GM19438 (cell line): ENCODE results near the gene MYLK3.

Source experiments
- ATAC-seq: cut with Tn5 transposase; IDR thresholded peaks from one replicate; pipeline ENCODE4 v1.9.1; 2021; ENCODE audit warnings: low read depth; ENCODE audit not compliant: unreplicated experiment

The MYLK3 gene

DNA sequence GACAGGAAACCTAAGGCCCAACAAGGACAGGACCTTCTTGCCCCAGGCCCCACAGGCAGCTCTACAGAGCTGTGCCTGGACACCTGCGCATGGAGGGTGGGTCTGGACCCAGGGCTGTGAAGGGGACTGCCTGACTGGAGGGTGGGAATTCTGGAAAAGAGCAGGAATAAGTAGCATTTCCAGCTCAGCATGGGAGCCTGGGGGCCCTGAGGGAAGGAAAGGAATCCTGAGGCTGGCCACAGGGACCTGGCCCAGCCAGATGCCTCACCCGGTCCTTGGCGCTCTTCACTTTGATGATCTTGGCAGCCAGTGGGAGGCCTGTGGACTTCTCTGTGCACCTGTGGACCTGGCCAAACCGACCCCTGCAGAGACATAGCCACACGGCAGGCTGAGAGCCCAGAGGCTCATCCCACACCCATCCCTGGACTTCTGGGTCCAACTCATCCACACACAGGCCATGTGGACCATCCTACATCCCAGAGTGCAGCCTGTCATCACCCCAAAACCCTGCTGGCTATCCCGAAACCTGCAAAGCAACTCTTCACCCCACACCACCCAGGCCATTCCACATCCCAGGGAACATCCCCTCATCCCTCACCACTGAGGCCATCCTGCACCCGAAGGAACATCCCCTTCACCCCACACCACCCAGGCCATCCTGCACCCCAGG is 18.7 kb downstream of the MYLK3 start:
- no peak for ATAC-seq

DNA sequence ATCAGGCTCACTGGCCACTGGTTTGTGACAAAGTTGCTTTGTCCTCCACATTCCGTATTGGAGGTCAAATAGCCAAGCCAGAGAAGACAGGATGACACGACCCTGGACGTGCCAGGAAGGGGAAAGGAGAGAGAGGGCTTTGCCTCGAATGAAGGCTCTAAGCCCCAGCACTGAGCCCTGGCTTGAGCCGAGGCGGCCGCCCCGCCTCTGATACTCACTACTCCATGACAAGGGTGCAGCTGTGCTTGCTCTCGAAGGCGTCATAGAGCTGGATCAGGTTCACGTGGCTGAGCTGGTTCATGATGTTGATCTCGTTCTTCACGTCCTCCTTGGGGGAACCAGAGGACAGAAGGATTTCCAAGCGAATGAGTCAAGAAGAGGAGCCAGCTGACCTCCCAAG is 19.3 kb downstream of the MYLK3 start:
- no peak for ATAC-seq

DNA sequence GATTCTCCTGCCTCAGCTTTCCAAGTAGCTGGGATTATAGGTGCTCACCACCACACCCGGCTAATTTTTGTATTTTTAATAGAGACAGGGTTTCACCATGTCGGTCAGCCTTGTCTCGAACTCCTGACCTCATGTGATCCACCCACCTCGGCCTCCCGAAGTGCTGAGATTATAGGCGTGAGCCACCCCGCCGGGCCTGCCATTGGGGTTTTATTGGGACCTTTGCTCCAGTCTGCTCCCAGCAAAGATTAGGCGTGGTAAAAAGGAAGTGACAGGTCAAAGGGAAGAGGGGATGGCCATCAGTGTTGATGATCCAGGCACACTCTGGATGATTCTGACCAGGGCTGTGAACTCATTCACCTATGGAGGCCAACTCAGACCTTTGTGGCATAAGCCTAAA is 20.5 kb downstream of the MYLK3 start:
- ATAC-seq = no peak

DNA sequence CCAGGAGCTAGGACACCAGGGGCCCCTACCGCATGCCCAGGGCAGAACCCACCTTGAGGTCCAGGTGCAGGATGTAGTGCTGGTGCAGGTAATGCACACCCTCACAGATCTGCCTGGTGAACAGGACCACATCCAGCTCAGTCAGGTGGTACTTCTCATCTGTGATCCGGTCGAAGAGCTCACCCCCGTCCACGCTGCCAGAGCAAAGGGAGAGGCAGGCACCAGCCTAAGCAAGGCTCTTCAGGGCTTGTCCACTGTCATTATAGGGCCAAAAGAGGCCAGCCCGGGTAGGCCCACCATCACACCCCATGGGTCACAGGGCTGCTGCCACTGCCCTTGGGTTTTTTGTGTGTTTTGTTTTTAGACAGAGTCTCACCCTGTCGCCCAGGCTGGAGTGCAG is 21.0 kb downstream of the MYLK3 start:
- no peak for ATAC-seq

DNA sequence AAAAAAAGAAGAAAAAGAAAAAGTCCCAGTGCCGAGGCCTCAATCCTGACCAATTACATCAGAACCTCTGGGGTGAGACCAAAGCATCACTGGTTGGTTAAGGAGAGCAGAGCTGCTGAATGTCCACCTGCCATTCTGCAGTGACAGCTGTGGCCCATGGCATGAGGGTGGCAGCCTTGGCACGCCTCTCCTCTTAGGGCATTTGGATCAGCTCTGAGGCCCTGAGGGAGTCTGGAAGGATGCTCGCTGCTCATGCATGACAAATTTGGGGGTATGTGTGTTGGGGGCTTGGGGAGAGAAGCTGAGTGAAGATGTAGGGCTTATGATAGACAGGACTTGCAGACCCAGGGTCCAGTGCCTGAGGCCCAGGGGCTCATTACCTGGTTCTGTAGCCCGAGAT is 26.3 kb downstream of the MYLK3 start:
- ATAC-seq = no peak

DNA sequence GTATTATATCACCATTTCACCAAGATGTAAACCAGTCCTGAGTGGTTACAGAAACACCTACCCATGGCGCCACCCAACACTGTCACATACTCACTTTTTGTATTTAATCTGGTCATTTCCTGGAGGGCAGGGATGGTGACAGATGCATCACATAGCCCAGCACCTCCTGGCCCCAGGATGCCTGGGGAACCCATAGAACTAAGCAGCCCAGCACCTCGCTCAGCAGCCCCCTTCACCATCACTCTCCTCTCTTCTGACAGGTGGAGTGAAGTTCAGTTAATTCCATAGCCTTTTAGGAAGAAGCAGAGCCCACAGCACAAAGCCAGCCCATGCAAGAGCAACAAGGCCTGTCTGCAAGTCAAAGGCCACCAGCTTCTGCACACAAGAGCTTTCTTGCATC is 27.5 kb downstream of the MYLK3 start:
- no peak for ATAC-seq

DNA sequence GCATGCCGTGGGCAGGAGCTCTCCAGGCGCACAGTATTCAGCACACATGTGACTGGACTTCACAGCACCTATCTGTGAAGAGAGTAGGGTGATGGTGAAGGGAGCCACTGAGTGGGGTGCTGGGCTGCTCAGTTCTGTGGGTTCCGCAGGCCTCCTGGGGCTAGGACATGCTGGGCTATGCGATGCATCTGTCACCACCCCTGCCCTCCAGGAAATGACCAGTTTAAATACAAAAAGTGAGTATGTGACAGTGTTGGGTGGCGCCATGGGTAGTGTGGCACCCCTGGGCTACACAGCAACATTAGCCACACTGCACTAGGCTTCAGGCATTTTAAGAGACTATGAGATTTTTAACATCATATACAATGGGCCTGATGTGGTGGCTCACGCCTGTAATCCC is 28.6 kb downstream of the MYLK3 start:
- no peak for ATAC-seq

DNA sequence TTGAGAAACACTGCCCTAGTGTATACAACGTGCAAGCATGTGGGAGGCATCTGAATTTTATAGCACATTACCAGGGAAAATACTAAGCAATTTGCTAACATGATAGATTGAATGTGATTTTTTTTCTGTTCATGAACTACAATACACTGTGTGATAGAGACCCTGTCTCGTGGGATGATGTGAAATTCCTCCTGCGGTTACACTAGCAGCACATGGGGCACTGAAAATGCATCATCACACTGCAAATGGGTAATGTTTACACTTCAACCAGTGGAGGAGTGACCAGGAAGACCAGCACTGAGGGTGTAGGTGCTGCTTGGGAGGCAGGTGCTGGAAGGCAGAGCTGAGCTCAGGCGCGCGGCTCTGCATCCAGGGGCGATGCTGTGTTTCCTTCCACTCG is 29.9 kb downstream of the MYLK3 start:
- ATAC-seq = no peak

DNA sequence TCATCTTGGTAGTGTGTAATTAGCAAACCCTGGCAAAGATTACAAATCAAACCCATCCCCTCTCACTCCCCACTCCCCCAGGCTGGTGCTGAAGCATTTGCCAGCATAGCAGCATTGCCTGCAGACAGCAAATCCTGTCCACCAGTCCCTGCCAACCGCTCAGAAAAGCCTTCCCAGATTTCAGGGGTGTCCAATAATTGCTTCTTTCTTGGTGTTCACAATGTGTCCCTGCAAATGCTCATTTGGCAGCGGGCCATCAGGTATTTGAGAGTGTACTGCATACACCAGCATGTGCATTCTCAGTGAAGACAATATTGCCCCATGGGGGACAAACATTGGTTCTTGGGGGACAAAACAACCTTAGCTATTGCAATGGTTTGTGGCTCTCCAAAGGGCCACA is 30.5 kb downstream of the MYLK3 start:
- ATAC-seq = no peak

DNA sequence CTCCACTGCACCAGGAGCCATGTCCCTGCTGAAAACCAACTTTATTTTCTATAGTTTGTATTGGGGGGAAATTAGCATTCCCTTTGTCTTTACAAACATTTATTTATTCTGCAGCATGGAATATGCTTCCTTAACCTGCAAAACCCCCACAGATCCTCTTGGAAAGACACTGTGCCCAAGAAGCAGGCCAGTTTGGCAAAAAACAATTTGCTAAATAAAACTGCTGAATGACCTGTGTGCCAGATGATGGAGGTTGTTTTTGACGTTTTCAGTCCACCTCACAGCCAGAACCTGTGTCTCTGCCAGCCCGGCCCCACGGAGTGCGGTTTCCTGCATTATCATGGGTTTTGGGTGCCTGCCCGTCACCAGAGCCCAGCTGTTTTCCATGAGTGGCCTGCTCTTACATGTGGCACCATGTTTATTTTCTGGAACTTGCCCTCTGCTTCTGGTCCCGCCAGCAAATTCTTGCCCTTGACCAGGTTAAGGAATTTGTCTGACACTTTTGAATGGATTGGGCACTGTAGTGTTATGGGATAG is 32.3 kb downstream of the MYLK3 start:
- no peak for ATAC-seq

DNA sequence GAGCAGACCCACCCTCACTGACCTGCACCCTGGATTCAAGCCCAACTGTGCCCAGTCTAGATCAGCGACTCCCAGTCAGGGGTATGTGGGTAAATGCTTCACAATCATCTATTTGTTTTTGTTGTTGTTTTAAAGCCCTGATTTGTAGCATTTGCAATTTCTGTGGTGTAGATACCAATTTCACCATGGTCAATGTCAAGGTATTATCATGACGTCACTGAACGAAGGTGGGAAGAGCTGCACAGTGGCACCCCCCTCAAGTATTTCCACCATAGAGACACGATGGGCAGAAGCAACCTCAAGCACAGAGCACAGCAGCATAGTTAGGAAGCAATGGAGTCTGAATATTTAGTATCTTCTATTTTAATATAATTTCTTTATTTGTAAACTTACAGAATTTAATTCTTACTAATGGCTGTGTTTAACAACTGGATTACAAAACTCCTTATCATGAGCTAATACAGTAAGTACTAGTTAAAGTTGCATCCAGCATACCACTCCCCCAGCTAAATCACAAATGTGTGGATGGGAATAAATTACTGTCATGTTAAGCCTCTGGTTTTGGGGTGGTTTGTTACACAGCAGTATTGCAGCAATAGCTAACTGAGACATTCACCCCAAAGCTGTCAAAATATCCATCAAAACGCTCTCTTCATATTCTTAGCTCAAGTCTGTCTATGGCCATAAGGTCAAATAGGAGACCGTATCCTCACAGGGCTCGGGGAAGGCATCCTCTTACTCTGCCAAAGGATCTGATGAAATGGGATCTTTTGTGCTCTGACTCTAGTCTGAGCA is 33.1 kb downstream of the MYLK3 start:
- ATAC-seq = no peak

DNA sequence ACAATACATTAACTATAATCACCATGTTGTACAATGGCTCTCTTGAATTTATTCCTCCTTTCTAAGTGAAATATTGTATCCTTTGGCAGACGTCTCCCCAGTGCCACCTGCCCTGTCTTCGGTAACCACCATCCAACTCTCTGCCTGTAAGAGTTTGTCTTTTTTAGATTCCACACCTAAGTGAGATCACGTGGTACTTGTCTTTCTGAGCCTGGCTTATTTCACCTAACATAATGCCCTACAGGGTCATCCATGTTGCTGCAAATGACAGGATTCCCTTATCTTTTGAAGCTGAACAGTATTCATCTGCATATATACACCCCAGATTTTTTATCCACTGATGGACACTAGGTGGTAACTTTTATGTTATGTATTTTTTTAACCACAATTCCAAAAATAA is 34.5 kb downstream of the MYLK3 start:
- ATAC-seq = no peak

DNA sequence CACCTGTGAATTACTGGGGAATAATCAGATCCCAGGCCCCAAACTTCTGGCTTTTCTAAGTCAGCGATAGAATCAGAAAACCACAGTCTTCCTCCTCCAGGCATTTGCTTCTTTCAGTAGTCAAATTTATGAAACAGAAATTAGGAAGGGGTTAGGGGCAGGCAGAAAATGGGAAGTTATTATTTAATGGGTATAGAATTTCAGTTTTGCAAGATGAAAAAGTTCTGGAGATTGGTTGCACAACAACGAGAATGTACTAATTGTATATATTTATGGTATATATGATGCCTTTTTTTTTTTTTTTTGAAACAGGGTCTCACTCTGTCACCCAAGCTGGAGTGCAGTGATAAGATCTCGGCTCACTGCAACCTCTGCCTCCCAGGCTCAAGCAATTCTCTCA is 35.2 kb downstream of the MYLK3 start:
- ATAC-seq = no peak

DNA sequence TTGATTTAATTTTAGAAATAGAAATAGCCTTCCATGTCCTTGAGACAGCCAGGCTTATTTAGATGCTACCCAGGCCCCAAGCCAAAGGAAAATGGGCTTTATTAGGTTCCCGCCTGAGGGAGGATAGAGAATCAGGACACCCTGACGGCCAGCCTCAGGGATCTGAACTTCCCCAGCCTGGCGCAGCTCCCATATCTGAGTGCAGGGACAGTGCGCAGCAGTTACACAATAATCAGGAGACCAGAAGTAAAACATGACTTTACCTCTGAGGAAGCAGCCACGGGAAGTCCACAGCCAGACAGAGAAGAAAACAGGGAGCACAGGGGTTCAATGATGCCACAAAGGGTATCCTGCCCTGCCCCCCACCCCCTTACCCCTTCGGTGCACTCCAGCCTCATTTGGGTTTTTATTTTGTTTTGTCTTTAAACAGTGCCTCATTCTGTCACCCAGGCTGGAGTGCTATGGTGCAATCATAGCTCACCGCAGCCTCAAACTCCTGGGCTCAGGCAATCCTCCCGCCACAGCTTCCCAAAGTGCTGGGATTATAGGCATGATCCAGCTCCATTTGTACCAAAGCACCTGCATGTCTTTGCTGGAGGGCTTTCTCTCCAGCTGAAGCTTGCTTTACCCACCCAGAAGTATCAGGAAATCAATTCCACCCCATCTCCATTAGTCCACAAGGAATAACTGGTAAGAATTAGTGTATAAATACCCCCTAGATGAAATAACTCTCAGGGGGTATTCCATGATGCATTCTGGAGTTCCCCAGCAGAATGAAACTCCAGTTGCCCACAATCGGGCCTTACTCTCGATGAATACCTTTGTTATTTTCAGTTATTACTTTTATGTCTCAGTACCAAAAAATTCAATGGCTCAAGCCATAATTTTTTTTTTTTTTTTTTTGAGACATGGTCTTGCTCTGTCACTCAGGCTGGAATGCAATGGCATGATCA is 36.8 kb downstream of the MYLK3 start:
- no peak for ATAC-seq

DNA sequence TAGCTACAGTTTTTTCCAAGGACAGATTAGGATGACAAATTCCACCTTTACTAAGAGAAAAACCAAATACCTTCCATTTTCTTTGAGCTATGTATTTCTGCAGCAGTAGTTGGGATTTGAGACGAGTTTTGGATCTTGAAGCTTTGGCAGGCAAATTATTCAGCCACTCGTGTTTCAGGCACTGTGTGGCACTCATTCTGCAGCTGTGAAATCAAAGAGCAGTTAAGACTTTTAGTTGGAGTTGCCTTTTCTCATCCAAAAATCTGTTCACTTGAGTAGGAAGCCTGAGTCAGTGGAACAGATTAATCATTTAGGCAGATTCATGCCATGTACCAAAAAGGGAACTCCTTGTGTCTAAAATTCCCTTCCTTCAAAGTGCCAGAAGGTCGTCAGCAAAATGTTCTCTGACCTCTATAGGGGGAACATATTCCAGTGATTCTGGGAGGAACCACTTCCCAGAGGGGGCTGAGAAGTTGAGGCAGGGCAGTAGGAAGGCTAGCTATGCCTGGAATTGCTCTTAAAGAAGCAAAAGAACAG is 38.6 kb downstream of the MYLK3 start:
- ATAC-seq = no peak

DNA sequence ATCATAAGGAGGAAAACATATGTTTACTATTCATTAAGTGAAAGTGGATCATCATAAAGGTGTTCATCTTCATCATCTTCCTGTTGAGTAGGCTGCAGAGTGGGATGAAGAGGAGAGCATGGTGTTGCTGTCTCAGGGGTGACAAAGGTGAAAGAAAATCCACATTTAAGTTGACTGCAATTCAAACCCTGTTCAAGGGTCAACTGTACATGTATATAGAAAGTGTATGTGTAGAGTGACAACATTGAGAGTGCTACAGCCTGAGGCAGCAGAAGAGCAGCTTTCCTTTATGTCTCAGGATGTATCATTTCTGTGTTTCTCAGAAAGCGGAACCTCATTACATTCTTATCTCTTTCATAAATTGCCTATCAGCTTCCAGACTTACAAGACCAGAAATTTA is 41.5 kb downstream of the MYLK3 start:
- no peak for ATAC-seq

DNA sequence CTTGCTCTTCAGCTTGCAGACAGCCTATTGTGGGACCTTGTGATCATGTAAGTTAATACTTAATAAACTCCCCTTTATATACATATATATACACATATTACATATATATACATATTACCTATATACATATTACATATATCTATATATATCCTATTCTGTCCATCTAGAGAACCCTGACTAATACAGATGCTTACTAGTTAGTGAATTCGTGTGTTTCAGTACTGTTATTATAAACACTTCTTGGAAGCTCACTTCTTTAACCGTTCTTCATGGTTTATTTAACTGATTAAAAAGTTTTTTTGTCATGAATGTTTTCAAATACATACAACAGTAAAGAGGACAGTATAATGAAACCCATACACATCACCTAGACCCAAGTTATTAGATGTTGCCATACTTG is 46.1 kb downstream of the MYLK3 start:
- no peak for ATAC-seq

DNA sequence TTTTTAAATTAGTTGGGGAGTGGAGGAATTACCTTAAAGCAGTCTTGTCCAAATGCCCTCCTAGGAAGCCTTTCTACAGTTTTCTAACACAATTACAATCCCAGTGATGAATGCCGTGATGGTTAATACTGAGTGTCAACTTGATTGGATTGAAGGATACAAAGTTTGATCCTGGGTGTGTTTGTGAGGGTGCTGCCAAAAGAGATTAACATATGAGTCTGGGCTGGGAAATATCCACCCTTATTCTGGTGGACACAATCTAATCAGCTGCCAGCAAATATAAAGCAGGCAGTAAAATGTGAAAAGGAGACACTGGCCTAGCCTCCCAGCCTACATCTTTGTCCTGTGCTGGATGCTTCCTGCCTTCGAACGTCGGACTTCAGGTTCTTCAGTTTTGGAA is 46.5 kb downstream of the MYLK3 start:
- no peak for ATAC-seq

DNA sequence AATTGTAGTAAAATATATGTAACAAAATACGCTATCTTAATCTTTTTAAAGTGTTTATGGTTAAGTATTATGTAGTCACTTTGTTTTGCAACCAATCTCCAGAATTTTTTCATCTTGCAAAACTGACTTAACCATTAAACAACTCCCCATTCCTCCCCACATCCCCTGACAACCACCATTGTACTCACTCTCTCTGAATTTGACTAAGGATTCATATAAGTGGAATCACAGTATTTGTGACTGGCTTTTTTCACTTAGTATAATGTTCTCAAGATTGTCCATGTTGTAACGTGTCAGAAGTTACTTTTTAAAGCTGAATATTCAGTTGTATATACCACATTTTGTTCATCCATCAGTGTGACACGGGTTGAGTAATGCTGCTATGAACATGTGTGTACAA is 48.1 kb downstream of the MYLK3 start:
- no peak for ATAC-seq

DNA sequence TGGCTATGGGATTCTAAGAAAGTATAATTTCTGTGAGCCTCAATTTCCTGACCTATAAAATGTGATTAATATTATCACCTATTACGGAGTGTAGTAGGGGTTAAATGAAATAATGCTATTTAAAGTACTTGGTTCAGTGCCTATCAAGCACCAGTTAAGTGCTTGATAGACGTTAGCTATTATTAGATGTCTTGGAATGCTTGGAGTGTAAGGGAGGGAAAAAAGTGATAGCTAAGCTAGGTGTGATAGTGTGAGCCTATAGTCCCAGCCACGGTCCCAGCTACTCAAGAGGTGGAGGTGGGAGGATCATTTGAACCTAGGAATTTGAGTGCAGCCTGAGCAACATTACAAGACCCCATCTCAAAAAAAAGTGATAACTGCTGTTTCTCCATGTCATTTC is 51.2 kb downstream of the MYLK3 start:
- ATAC-seq = no peak

DNA sequence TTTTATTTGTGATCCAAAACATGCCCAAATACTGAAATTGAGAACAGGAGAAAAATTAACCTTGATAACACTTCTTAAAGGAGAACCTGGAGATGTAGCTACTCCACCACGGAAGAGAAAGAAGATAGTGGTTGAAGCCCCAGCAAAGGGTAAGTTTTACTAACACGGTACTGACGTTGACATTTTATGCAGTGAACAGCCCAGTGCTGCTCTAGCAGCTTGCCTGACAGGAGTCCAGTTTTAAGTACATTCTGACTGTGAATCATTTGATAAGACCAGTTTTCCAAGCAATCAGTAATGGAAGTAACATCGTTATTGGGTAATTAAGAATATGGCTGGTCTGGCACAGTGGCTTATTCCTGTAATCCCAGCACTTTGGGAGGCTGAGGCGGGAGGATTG is 52.2 kb downstream of the MYLK3 start:
- no peak for ATAC-seq
